Stomach (tissue), 4 donors: ENCODE measurements around the gene TSPAN32.

Experiments used
- EP300 ChIP-seq: sonication (generic); formaldehyde crosslinking; IDR thresholded peaks from one replicate; pipeline ENCODE4 v1.6.1; 2017; ENCODE audit warnings: antibody characterized with exemption
- POLR2A ChIP-seq, 4 donors: fragments of 450-650 bp; IDR thresholded peaks; one replicate each; pipeline ENCODE4 v1.6.1; 2016; ENCODE audit warnings: antibody characterized with exemption in 4 of 4, control low read depth in 2 of 4, mild to moderate bottlenecking in 1 of 4, moderate library complexity in 1 of 4
- POLR2AphosphoS5 ChIP-seq, 3 donors: sonication (generic); formaldehyde crosslinking; IDR thresholded peaks; one replicate each; pipeline ENCODE4 v1.6.1; 2016; ENCODE audit warnings: antibody characterized with exemption in 3 of 3
- TF ChIP-seq, protein P1 (sequence below), 7 experiments: fragments of 450-650 bp in 4 of 7; fragments of 200-600 bp in 3 of 7; sonication (generic) in 3 of 7; IDR thresholded peaks; one replicate each; pipeline ENCODE4 v1.5.1; 2016 to 2019; ENCODE audit warnings: antibody characterized with exemption in 7 of 7, control low read depth in 2 of 7, mild to moderate bottlenecking in 1 of 7

DNA sequence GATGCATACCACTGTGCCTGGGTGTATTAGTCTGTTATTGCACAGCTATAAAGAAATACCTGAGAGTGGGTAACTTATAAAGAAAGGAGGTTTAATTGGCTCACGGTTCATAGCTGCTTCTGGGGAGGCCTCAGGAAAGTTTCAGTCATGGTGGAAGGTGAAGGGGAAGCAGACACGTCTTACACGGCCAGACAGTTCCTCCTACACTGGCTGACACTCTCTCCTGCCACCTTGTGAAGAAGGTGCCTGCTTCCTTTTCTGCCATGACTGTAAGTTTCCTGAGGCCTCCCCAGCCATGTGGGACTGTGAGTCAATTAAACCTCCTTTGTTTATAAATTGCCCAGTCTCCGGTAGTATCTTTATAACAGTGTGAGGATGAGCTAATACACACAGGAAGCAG is 41.7 kb downstream of the TSPAN32 start:
- TF ChIP-seq, protein P1, sequence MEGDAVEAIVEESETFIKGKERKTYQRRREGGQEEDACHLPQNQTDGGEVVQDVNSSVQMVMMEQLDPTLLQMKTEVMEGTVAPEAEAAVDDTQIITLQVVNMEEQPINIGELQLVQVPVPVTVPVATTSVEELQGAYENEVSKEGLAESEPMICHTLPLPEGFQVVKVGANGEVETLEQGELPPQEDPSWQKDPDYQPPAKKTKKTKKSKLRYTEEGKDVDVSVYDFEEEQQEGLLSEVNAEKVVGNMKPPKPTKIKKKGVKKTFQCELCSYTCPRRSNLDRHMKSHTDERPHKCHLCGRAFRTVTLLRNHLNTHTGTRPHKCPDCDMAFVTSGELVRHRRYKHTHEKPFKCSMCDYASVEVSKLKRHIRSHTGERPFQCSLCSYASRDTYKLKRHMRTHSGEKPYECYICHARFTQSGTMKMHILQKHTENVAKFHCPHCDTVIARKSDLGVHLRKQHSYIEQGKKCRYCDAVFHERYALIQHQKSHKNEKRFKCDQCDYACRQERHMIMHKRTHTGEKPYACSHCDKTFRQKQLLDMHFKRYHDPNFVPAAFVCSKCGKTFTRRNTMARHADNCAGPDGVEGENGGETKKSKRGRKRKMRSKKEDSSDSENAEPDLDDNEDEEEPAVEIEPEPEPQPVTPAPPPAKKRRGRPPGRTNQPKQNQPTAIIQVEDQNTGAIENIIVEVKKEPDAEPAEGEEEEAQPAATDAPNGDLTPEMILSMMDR (IDR thresholded peaks at IDR 0.05): no peak
- TF ChIP-seq POLR2AphosphoS5 (IDR thresholded peaks at IDR 0.05): no peak
- no peak for TF ChIP-seq EP300
- no peak for TF ChIP-seq POLR2A (IDR thresholded peaks at IDR 0.05)
